HG02642 (cell line): Measurements from ENCODE around the gene MBD4.

ENCODE experiments used
- ATAC-seq: cut with Tn5 transposase; IDR thresholded peaks from one replicate; pipeline ENCODE4 v1.9.1; 2021; ENCODE audit warnings: mild to moderate bottlenecking; ENCODE audit not compliant: unreplicated experiment, poor library complexity

MBD4 gene

GRCh38 chr3:129433565-129433964 is 6.2 kb downstream of the MBD4 start:
- ATAC-seq = no peak

GRCh38 chr3:129432671-129433070 is 7.1 kb downstream of the MBD4 start:
- ATAC-seq = no peak

- no peak for ATAC-seq
Observed at GRCh38 chr3:129432036-129432435, 7.7 kb downstream of the MBD4 start.

GRCh38 chr3:129429602-129430001 is 10.1 kb downstream of the MBD4 start:
- no peak for ATAC-seq

GRCh38 chr3:129429080-129429451 is 10.7 kb downstream of the MBD4 start:
- no peak for ATAC-seq

- peak; percentile 94 for ATAC-seq
Observed at GRCh38 chr3:129428376-129429079, 11.2 kb downstream of the MBD4 start, which contains the start of gene EFCAB12. TSS of gene EFCAB12 (minus strand) at chr3:129428636. CDS start at chr3:129428488, 148 bp downstream.

- no peak for ATAC-seq
Observed at GRCh38 chr3:129428007-129428375, 11.8 kb downstream of the MBD4 start.

- ATAC-seq = no peak
Observed at GRCh38 chr3:129425619-129426018, 14.1 kb downstream of the MBD4 start.

- ATAC-seq = no peak
Observed at GRCh38 chr3:129425213-129425612, 14.5 kb downstream of the MBD4 start.

- ATAC-seq = peak; percentile 51
Observed at GRCh38 chr3:129424185-129424841, 15.4 kb downstream of the MBD4 start.

GRCh38 chr3:129422897-129423296 is 16.9 kb downstream of the MBD4 start:
- no peak for ATAC-seq

- ATAC-seq = no peak
Observed at GRCh38 chr3:129421988-129422745, 17.6 kb downstream of the MBD4 start.

GRCh38 chr3:129421236-129421883 is 18.4 kb downstream of the MBD4 start:
- no peak for ATAC-seq

GRCh38 chr3:129419476-129419875 is 20.3 kb downstream of the MBD4 start:
- ATAC-seq = no peak

GRCh38 chr3:129418041-129418973 is 21.4 kb downstream of the MBD4 start:
- ATAC-seq = no peak

- no peak for ATAC-seq
Observed at GRCh38 chr3:129417326-129417725, 22.4 kb downstream of the MBD4 start.

GRCh38 chr3:129416415-129416814 is 23.3 kb downstream of the MBD4 start:
- ATAC-seq = no peak

- no peak for ATAC-seq
Observed at GRCh38 chr3:129415830-129416229, 23.9 kb downstream of the MBD4 start.

- ATAC-seq = no peak
Observed at GRCh38 chr3:129415378-129415777, 24.4 kb downstream of the MBD4 start.
